ENCODE data around the gene PUM1. TPM values are rescaled to one million over a fixed set of nuclear protein-coding genes. Genes with fewer than 3 reads are reported as not detected.
A peak's percentile ranks its signal among the peaks of the same experiment; 100 is the strongest.

The PUM1 gene
- total RNA-seq, 1 donor from 2014 or later = 188 TPM

DNA sequence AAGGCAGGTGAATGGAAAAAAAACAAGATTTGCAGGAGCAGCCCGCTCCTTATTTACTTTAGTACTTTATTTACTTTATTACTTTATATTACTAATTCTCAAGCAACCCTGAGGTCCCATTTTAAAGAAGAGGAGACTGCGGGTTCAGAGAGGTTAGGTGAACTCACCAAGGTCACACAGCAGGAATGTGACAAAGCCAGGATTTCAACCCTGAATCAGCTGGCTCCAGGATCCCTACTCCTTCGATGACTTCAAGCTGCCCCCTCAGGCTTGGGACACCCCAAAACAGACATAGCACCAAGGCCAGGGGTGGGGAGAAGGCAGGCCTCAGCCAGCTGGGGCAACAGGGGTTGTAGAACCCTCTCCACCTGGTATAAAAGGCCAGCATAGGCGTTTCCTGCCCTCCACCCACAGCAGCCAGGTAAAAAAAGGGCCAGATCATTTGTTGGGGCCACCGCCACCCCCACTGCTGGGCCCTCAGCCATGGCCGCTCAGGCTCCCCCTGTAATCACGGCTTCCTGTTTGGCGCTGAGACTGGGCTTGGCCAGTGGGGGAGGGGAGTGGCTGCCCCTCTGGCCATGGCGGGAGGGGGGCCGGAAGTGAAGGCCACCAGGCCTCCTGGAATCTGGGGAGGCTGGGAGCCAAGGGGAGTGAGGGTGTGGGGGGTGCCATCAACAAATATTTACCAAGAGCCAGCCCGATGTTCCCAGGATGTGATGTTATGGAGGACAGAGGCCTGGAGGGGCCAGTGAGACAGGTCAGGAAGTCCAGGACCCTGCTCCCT lies 163.5 kb downstream of the PUM1 start:
- H3K9me3 Mint-ChIP-seq (ENCODE audit: unreplicated experiment) = peaks cover 3% of the 10 kb centered on the region
- no peak for DNase-seq
- H3K4me1 Mint-ChIP-seq (ENCODE audit: low read depth, unreplicated experiment) = peaks cover 16% of the 10 kb centered on the region
- H3K27ac Mint-ChIP-seq (ENCODE audit: unreplicated experiment) = no peak overlapping the region
- TF ChIP-seq, protein P1, sequence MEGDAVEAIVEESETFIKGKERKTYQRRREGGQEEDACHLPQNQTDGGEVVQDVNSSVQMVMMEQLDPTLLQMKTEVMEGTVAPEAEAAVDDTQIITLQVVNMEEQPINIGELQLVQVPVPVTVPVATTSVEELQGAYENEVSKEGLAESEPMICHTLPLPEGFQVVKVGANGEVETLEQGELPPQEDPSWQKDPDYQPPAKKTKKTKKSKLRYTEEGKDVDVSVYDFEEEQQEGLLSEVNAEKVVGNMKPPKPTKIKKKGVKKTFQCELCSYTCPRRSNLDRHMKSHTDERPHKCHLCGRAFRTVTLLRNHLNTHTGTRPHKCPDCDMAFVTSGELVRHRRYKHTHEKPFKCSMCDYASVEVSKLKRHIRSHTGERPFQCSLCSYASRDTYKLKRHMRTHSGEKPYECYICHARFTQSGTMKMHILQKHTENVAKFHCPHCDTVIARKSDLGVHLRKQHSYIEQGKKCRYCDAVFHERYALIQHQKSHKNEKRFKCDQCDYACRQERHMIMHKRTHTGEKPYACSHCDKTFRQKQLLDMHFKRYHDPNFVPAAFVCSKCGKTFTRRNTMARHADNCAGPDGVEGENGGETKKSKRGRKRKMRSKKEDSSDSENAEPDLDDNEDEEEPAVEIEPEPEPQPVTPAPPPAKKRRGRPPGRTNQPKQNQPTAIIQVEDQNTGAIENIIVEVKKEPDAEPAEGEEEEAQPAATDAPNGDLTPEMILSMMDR (IDR thresholded peaks at IDR 0.05; ENCODE audit: partially characterized antibody, unreplicated experiment) = no peak
- H3K4me3 Mint-ChIP-seq (ENCODE audit: unreplicated experiment) = no peak overlapping the region
- H3K27me3 Mint-ChIP-seq (ENCODE audit: unreplicated experiment) = no peaks in the 10 kb centered on the region
- no peaks in the 10 kb centered on the region for H3K36me3 Mint-ChIP-seq (ENCODE audit: unreplicated experiment)

DNA sequence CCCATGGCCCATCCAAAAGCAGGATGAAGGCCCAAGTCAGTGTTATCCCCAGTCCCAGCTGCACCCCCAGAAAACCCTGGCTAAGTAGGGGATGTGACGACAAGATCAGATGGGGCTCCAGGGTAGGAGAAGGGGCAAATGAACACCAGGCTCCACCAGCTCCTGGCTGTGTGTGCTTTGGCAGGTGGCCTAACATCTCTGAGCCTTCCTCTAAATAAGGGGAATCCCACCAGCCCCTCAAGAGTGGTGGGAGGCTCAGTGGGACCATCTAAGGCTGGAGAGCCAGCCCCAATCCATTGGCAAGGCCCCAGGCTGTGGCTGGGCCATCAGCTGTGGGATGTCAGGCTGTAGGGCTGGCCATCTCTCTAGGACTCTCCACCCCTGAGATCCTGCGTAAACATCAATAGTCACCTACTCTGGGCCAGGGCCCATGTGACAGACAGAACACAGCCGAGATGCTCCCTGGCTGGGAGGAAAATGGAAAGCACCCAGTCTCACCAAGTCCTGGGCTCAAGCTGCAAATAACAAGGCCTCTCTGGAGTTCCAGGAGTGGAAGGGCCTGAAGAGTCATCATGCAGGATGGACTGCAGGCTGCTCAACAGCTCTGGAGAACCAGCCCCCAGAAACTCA lies 164.5 kb downstream of the PUM1 start:
- Mint-ChIP-seq H3K4me1 (ENCODE audit: low read depth, unreplicated experiment) (peaks cover 17% of the 10 kb centered on the region), H3K36me3 (ENCODE audit: unreplicated experiment) (no peaks in the 10 kb centered on the region), H3K27me3 (ENCODE audit: unreplicated experiment) (peaks cover 3% of the 10 kb centered on the region), H3K9me3 (ENCODE audit: unreplicated experiment) (peaks cover 3% of the 10 kb centered on the region), H3K4me3 (ENCODE audit: unreplicated experiment) (no peak overlapping the region), H3K27ac (ENCODE audit: unreplicated experiment) (no peak overlapping the region)
- TF ChIP-seq, protein P1 (IDR thresholded peaks at IDR 0.05; ENCODE audit: partially characterized antibody, unreplicated experiment) = no peak
- DNase-seq = no peak

DNA sequence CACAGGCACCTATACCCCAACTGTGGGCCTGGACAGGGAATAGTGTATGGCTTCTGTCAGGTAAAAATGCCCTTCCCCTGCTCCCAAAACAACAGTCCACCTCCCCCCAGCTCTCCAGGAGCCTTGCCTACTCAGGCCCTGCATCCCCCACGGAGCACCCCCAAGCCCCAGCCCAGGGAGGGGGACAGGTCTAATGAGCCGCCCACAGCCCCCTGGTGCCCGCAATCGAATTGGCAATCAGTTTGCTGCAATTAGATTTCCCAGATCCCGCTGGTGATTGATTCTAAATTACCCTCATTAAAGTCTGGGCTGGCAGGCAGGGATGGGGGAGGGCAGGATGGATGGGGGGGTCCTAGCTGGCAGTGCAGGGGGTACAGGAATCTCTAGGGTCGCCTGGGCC lies 165.0 kb downstream of the PUM1 start:
- DNase-seq = no peak
- Mint-ChIP-seq H3K27ac (ENCODE audit: unreplicated experiment) (no peak overlapping the region), H3K4me3 (ENCODE audit: unreplicated experiment) (no peak overlapping the region), H3K9me3 (ENCODE audit: unreplicated experiment) (no peaks in the 10 kb centered on the region), H3K36me3 (ENCODE audit: unreplicated experiment) (no peaks in the 10 kb centered on the region), H3K27me3 (ENCODE audit: unreplicated experiment) (peaks cover 3% of the 10 kb centered on the region), H3K4me1 (ENCODE audit: low read depth, unreplicated experiment) (peaks cover 18% of the 10 kb centered on the region)
- TF ChIP-seq, protein P1 (IDR thresholded peaks at IDR 0.05; ENCODE audit: partially characterized antibody, unreplicated experiment) = no peak

DNA sequence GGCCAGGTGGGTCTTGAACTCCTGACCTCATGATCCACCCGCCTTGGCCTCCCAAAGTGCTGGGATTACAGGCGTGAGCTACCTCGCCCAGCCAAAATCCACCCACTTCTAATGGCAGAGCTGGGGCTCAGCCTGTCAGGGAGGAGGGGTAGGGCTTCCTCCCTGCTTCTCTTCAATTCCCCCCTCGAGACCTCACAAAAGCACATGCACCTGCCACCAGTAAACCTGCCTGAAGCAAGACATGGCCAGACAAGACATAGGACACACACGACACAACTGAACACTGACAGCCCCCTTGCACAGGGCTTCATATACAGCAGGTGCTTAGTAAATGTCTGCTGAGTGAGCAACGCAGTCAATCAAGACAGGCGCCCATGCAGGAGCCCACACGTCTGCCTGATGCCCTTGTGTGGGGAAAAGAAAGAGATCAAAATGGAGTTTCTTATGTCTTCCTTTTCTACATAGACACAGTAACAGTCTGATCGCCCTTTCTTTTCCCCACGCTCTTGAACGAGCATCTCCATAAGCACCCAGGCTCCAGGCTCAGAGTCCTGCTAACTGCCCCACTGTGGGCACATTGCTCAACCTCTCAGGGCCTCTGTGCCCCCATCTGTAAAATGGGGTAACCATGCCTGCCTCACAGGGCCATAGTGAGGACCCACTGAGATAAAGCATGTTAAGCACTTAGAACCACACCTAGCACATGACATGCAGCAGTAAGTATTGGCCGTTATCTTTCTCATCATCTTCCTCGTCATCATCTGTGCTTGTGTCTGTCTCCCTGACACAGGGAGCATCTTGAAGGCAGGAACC lies 165.7 kb downstream of the PUM1 start:
- peaks cover 3% of the 10 kb centered on the region for H3K27me3 Mint-ChIP-seq (ENCODE audit: unreplicated experiment)
- peaks cover 20% of the 10 kb centered on the region for H3K4me1 Mint-ChIP-seq (ENCODE audit: low read depth, unreplicated experiment)
- H3K4me3 Mint-ChIP-seq (ENCODE audit: unreplicated experiment) = peak overlapping the region; percentile 28
- no peaks in the 10 kb centered on the region for H3K9me3 Mint-ChIP-seq (ENCODE audit: unreplicated experiment)
- TF ChIP-seq, protein P1 (IDR thresholded peaks at IDR 0.05; ENCODE audit: partially characterized antibody, unreplicated experiment) = no peak
- no peaks in the 10 kb centered on the region for H3K36me3 Mint-ChIP-seq (ENCODE audit: unreplicated experiment)
- DNase-seq = no peak
- no peak overlapping the region for H3K27ac Mint-ChIP-seq (ENCODE audit: unreplicated experiment)
